ENCODE data around the gene RYR3.

The RYR3 gene

DNA sequence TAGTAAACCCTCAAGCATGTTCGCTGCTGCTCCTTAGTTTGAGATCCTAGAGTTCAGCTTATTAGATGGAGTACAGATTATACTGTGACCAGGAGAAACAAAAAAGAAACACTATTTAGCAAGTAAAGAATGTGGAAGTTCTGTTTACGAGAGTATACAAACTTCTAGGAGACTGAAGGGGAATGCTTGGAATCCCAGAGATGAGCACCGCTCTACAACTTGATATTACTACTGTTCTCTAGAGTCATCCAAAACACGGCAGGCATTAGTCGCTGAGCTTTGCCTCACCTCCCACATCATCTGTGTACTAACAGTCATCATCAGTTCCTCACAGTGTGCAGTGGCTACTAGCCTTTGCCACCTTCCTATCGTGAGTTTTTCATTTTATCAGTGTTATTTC lies 536.1 kb downstream of the RYR3 start:
- TF ChIP-seq, protein P1, sequence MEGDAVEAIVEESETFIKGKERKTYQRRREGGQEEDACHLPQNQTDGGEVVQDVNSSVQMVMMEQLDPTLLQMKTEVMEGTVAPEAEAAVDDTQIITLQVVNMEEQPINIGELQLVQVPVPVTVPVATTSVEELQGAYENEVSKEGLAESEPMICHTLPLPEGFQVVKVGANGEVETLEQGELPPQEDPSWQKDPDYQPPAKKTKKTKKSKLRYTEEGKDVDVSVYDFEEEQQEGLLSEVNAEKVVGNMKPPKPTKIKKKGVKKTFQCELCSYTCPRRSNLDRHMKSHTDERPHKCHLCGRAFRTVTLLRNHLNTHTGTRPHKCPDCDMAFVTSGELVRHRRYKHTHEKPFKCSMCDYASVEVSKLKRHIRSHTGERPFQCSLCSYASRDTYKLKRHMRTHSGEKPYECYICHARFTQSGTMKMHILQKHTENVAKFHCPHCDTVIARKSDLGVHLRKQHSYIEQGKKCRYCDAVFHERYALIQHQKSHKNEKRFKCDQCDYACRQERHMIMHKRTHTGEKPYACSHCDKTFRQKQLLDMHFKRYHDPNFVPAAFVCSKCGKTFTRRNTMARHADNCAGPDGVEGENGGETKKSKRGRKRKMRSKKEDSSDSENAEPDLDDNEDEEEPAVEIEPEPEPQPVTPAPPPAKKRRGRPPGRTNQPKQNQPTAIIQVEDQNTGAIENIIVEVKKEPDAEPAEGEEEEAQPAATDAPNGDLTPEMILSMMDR (conservative IDR thresholded peaks at IDR 0.05; ENCODE audit: low read length), result no peak
- TF ChIP-seq EZH2phosphoT487 (IDR thresholded peaks at IDR 0.05; ENCODE audit: borderline replicate concordance), result no peak
- H3K4me1 ChIP-seq (ENCODE audit: insufficient read depth, low read length, poor library complexity, severe bottlenecking), result no peaks in the 10 kb centered on the region

GRCh38 chr15:33848011-33848410 lies 537.2 kb downstream of the RYR3 start:
- H3F3A ChIP-seq (ENCODE audit: low read depth), result no peaks in the 10 kb centered on the region
- no peak overlapping the region for H3K4me3 ChIP-seq (ENCODE audit: low read length, poor library complexity, severe bottlenecking)
- no peaks in the 10 kb centered on the region for H3K9me3 ChIP-seq (ENCODE audit: insufficient read depth, low read depth, low read length)
- H3K9ac ChIP-seq (ENCODE audit: low read depth, low read length, poor library complexity, severe bottlenecking), result no peak overlapping the region
- no peaks in the 10 kb centered on the region for H3K9me2 ChIP-seq (replicated peaks; ENCODE audit: low read depth, low read length)
- no peak overlapping the region for H3K4me2 ChIP-seq (ENCODE audit: low read depth, low read length, poor library complexity, severe bottlenecking)
- TF ChIP-seq EZH2phosphoT487 (IDR thresholded peaks at IDR 0.05; ENCODE audit: borderline replicate concordance), result no peak
- TF ChIP-seq, protein P1 (conservative IDR thresholded peaks at IDR 0.05; ENCODE audit: low read length), result no peak
- H3K4me1 ChIP-seq (ENCODE audit: insufficient read depth, low read length, poor library complexity, severe bottlenecking), result no peaks in the 10 kb centered on the region
- H3K36me3 ChIP-seq (ENCODE audit: insufficient read depth, low read length), result no peaks in the 10 kb centered on the region
- no peaks in the 10 kb centered on the region for H3K27me3 ChIP-seq (ENCODE audit: insufficient read depth, low read length, poor library complexity, severe bottlenecking)
- no peaks in the 10 kb centered on the region for H3K79me2 ChIP-seq (ENCODE audit: insufficient read depth, low read length)
- no peak overlapping the region for H2AFZ ChIP-seq (ENCODE audit: low read length)
- no peaks in the 10 kb centered on the region for H4K20me1 ChIP-seq (ENCODE audit: insufficient read depth, low read length, poor library complexity, severe bottlenecking)

More for the DNA sequence above, 536.1 kb downstream of the RYR3 start:
- H3K4me2 ChIP-seq (ENCODE audit: low read depth, low read length, poor library complexity, severe bottlenecking), result no peak overlapping the region
- H2AFZ ChIP-seq (ENCODE audit: low read length), result no peak overlapping the region
- H3K9ac ChIP-seq (ENCODE audit: low read depth, low read length, poor library complexity, severe bottlenecking), result no peak overlapping the region
- no peaks in the 10 kb centered on the region for H3K79me2 ChIP-seq (ENCODE audit: insufficient read depth, low read length)
- H3F3A ChIP-seq (ENCODE audit: low read depth), result no peaks in the 10 kb centered on the region
- no peaks in the 10 kb centered on the region for H3K9me3 ChIP-seq (ENCODE audit: insufficient read depth, low read depth, low read length)
- H3K4me3 ChIP-seq (ENCODE audit: low read length, poor library complexity, severe bottlenecking), result no peak overlapping the region
- H3K27me3 ChIP-seq (ENCODE audit: insufficient read depth, low read length, poor library complexity, severe bottlenecking), result no peaks in the 10 kb centered on the region
- no peaks in the 10 kb centered on the region for H3K36me3 ChIP-seq (ENCODE audit: insufficient read depth, low read length)
- no peaks in the 10 kb centered on the region for H3K9me2 ChIP-seq (replicated peaks; ENCODE audit: low read depth, low read length)
- no peaks in the 10 kb centered on the region for H4K20me1 ChIP-seq (ENCODE audit: insufficient read depth, low read length, poor library complexity, severe bottlenecking)

DNA sequence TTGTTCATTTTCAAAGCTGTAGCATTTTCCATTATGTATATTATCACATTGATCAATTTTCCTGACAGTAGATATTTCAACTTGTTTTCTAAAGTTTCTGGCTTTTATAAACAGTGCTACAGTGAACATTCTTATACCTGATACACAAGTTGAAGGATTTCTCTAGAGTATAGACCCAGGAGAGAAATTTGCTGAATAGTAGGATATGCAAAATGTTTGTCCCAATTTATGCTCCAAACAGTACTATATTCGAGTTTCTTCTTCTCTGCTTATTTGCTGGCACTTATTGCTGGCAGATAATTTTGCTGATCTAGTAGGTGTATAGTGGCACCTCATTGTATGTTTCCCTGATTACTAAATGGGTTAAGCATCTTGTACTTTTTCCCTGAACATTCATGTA lies 540.3 kb downstream of the RYR3 start:
- no peak overlapping the region for H3K9ac ChIP-seq (ENCODE audit: low read depth, low read length, poor library complexity, severe bottlenecking)
- TF ChIP-seq EZH2phosphoT487 (IDR thresholded peaks at IDR 0.05; ENCODE audit: borderline replicate concordance), result no peak
- TF ChIP-seq, protein P1 (conservative IDR thresholded peaks at IDR 0.05; ENCODE audit: low read length), result no peak
- H3K9me2 ChIP-seq (replicated peaks; ENCODE audit: low read depth, low read length), result no peaks in the 10 kb centered on the region
- no peak overlapping the region for H3K4me2 ChIP-seq (ENCODE audit: low read depth, low read length, poor library complexity, severe bottlenecking)
- H2AFZ ChIP-seq (ENCODE audit: low read length), result no peak overlapping the region
- no peaks in the 10 kb centered on the region for H3K4me1 ChIP-seq (ENCODE audit: insufficient read depth, low read length, poor library complexity, severe bottlenecking)
- no peaks in the 10 kb centered on the region for H3K9me3 ChIP-seq (ENCODE audit: insufficient read depth, low read depth, low read length)
- H4K20me1 ChIP-seq (ENCODE audit: insufficient read depth, low read length, poor library complexity, severe bottlenecking), result no peaks in the 10 kb centered on the region
- no peaks in the 10 kb centered on the region for H3K27me3 ChIP-seq (ENCODE audit: insufficient read depth, low read length, poor library complexity, severe bottlenecking)
- H3K4me3 ChIP-seq (ENCODE audit: low read length, poor library complexity, severe bottlenecking), result no peak overlapping the region
- no peaks in the 10 kb centered on the region for H3F3A ChIP-seq (ENCODE audit: low read depth)
- no peaks in the 10 kb centered on the region for H3K36me3 ChIP-seq (ENCODE audit: insufficient read depth, low read length)
- no peaks in the 10 kb centered on the region for H3K79me2 ChIP-seq (ENCODE audit: insufficient read depth, low read length)
